HepG2 (cell line): Measurements from ENCODE around the gene NRP1. TPM values are rescaled to one million over a fixed set of nuclear protein-coding genes. Genes with fewer than 3 reads are reported as not detected.
A peak's percentile ranks its signal among the peaks of the same experiment; 100 is the strongest.

Experiments used
- CBX5 ChIP-seq: sonication (generic); formaldehyde crosslinking; IDR thresholded peaks from 2 replicates; pipeline ENCODE4 v1.4.0; 2020; ENCODE audit warnings: missing genetic modification reagents, borderline replicate concordance
- CREB1 ChIP-seq, 2 experiments: fragments of 450-650 bp in 1 of 2; IDR thresholded peaks; 2 replicates each; pipeline ENCODE4 v1.6.1; 2016 to 2017; ENCODE audit warnings: control low read depth in 1 of 2, mild to moderate bottlenecking in 1 of 2, missing compliant biosample characterization in 1 of 2, missing genetic modification characterization in 1 of 2
- FOXA3 ChIP-seq: IDR thresholded peaks from 2 replicates; pipeline ENCODE4 v1.6.1; 2016; ENCODE audit warnings: missing genetic modification reagents, missing compliant biosample characterization
- FOXP1 ChIP-seq, 2 experiments: fragments of 450-650 bp in 1 of 2; IDR thresholded peaks; 2 replicates each; pipeline ENCODE4 v1.6.1; 2017 to 2018; ENCODE audit warnings: antibody characterized with exemption in 1 of 2
- GABPB1 ChIP-seq: IDR thresholded peaks from 2 replicates; pipeline ENCODE4 v1.6.1; 2016; ENCODE audit warnings: mild to moderate bottlenecking, missing genetic modification reagents, moderate library complexity, missing compliant biosample characterization
- GLI4 ChIP-seq: sonication (generic); formaldehyde crosslinking; IDR thresholded peaks from 2 replicates; pipeline ENCODE4 v1.5.1; 2020; ENCODE audit warnings: missing genetic modification reagents, mild to moderate bottlenecking, moderate library complexity, borderline replicate concordance
- IKZF1 ChIP-seq: fragments of 450-650 bp; IDR thresholded peaks from 2 replicates; pipeline ENCODE4 v1.7.1; 2016
- JDP2 ChIP-seq: sonication (generic); formaldehyde crosslinking; IDR thresholded peaks from 2 replicates; pipeline ENCODE4 v1.8.1; 2022; ENCODE audit warnings: missing genetic modification reagents, borderline replicate concordance
- KAT7 ChIP-seq: IDR thresholded peaks from 2 replicates; pipeline ENCODE4 v1.6.1; 2018; ENCODE audit warnings: borderline replicate concordance, missing compliant biosample characterization
- KAT8 ChIP-seq: IDR thresholded peaks from 2 replicates; pipeline ENCODE4 v1.6.1; 2016; ENCODE audit warnings: missing genetic modification reagents, missing compliant biosample characterization
- KDM5B ChIP-seq: sonication (generic); formaldehyde crosslinking; IDR thresholded peaks from 2 replicates; pipeline ENCODE4 v1.4.0; 2020; ENCODE audit warnings: missing genetic modification reagents, mild to moderate bottlenecking, borderline replicate concordance
- MIER2 ChIP-seq: IDR thresholded peaks from 2 replicates; pipeline ENCODE4 v1.6.1; 2016; ENCODE audit warnings: missing biosample characterization, missing genetic modification reagents
- NFYC ChIP-seq: IDR thresholded peaks from 2 replicates; pipeline ENCODE4 v1.6.1; 2016; ENCODE audit warnings: missing genetic modification reagents, missing compliant biosample characterization
- PAX8 ChIP-seq: sonication (generic); formaldehyde crosslinking; IDR thresholded peaks from 2 replicates; pipeline ENCODE4 v1.8.0; 2022; ENCODE audit warnings: mild to moderate bottlenecking, missing genetic modification reagents, borderline replicate concordance
- SAP130 ChIP-seq: IDR thresholded peaks from 2 replicates; pipeline ENCODE4 v1.6.1; 2016; ENCODE audit warnings: low read depth
- TBP ChIP-seq: sonication (generic); formaldehyde crosslinking; IDR thresholded peaks from 2 replicates; pipeline ENCODE4 v1.5.0; 2020; ENCODE audit warnings: missing genetic modification reagents
- TEAD3 ChIP-seq: optimal IDR thresholded peaks from 2 replicates; pipeline ENCODE3; 2016; ENCODE audit warnings: borderline replicate concordance
- TRIM22 ChIP-seq: fragments of 450-650 bp; IDR thresholded peaks from 2 replicates; pipeline ENCODE4 v1.6.1; 2017
- ZBTB7B ChIP-seq: sonication (generic); formaldehyde crosslinking; IDR thresholded peaks from 2 replicates; pipeline ENCODE4 v1.4.0; 2020; ENCODE audit warnings: missing genetic modification reagents
- ZNF207 ChIP-seq: fragments of 450-650 bp; IDR thresholded peaks from 2 replicates; pipeline ENCODE4 v1.6.1; 2016; ENCODE audit warnings: antibody characterized with exemption, borderline replicate concordance
- ZNF253 ChIP-seq: sonication (generic); formaldehyde crosslinking; IDR thresholded peaks from 2 replicates; pipeline ENCODE4 v1.8.0; 2022; ENCODE audit warnings: mild to moderate bottlenecking, missing genetic modification reagents, borderline replicate concordance
- ZNF33A ChIP-seq: sonication (generic); formaldehyde crosslinking; IDR thresholded peaks from 2 replicates; pipeline ENCODE4 v1.5.1; 2020; ENCODE audit warnings: missing genetic modification reagents, mild to moderate bottlenecking, moderate library complexity, borderline replicate concordance
- ZNF33B ChIP-seq: sonication (generic); formaldehyde crosslinking; IDR thresholded peaks from 2 replicates; pipeline ENCODE4 v1.5.1; 2020; ENCODE audit warnings: mild to moderate bottlenecking, missing genetic modification reagents
- ZNF432 ChIP-seq: sonication (generic); formaldehyde crosslinking; IDR thresholded peaks from 2 replicates; pipeline ENCODE4 v1.5.0; 2020; ENCODE audit warnings: missing genetic modification reagents, mild to moderate bottlenecking, borderline replicate concordance
- ZNF468 ChIP-seq: sonication (generic); formaldehyde crosslinking; IDR thresholded peaks from 2 replicates; pipeline ENCODE4 v1.8.0; 2022; ENCODE audit warnings: mild to moderate bottlenecking, moderate library complexity, missing genetic modification reagents
- ZNF569 ChIP-seq: sonication (generic); formaldehyde crosslinking; IDR thresholded peaks from 2 replicates; pipeline ENCODE4 v1.5.0; 2020; ENCODE audit warnings: mild to moderate bottlenecking, missing genetic modification reagents, moderate library complexity, borderline replicate concordance
- ZNF616 ChIP-seq: sonication (generic); formaldehyde crosslinking; IDR thresholded peaks from 2 replicates; pipeline ENCODE4 v1.5.0; 2020; ENCODE audit warnings: low read depth, mild to moderate bottlenecking, missing genetic modification reagents
- ZSCAN20 ChIP-seq: sonication (generic); formaldehyde crosslinking; IDR thresholded peaks from 2 replicates; pipeline ENCODE4 v1.4.0; 2020; ENCODE audit warnings: missing genetic modification reagents, mild to moderate bottlenecking, borderline replicate concordance
- polyA plus RNA-seq, 8 experiments: library from polyadenylated mRNA; depleted of rRNA in 3 of 8; stranded (reverse) in 7 of 8; unstranded in 1 of 8; fragments of >200 nt; fragmentation: Illumina TruSeq in 4 of 8; extraction: Trizol in 4 of 8; gene quantifications; 2 replicates each; pipeline versions ENCODE4 v1.2.1 to v1.2.3, GENCODE V29; 2011 to 2016; ENCODE audit warnings: low read depth in 4 of 8, missing spikeins in 1 of 8, mixed read lengths in 1 of 8; ENCODE audit not compliant: insufficient read depth in 1 of 8
- total RNA-seq, 5 experiments: library from RNA; depleted of rRNA; stranded (reverse); fragments of >200 nt; fragmentation: Illumina TruSeq; extraction: Trizol; gene quantifications; 2 replicates each; pipeline ENCODE4 v1.2.3, GENCODE V29; 2016; ENCODE audit warnings: low read depth in 1 of 5

Gene NRP1
- total and polyA plus RNA-seq, 2 of the 13 experiments (the other 11 are each of a cell fraction or from before 2014, with no cell fraction given), result 5.3 to 5.8 TPM

- TF ChIP-seq TBP (CRISPR knock-in tag), result no peak
- no peak for TF ChIP-seq GLI4
- TF ChIP-seq PAX8, result no peak
- peak; percentile 36; the same call in 1 of the 2 replicates for TF ChIP-seq SAP130 (CRISPR knock-in tag)
- TF ChIP-seq FOXA3 (CRISPR knock-in tag), result peak; percentile 78
- no peak for TF ChIP-seq ZNF468 (CRISPR knock-in tag)
- no peak for TF ChIP-seq ZNF432
- TF ChIP-seq KAT8 (CRISPR knock-in tag), result no peak
- no peak for TF ChIP-seq ZSCAN20 (CRISPR knock-in tag)
- TF ChIP-seq ZNF33A, result no peak
- no peak for TF ChIP-seq KDM5B (CRISPR knock-in tag)
- no peak for TF ChIP-seq FOXP1 (IDR thresholded peaks at IDR 0.05)
- TF ChIP-seq FOXP1 (CRISPR knock-in tag; IDR thresholded peaks at IDR 0.05), result no peak
- TF ChIP-seq TEAD3 (CRISPR knock-in tag), result peak; percentile 83
- no peak for TF ChIP-seq KAT7
- TF ChIP-seq CBX5, result no peak
- no peak for TF ChIP-seq GABPB1
- TF ChIP-seq CREB1 (IDR thresholded peaks at IDR 0.05), result no peak
- peak; percentile 50 for TF ChIP-seq CREB1 (CRISPR knock-in tag; IDR thresholded peaks at IDR 0.05)
- 0 out of 2 replicates have a peak, but pooled peaks have one; percentile 3 for TF ChIP-seq ZNF33B (CRISPR knock-in tag)
- no peak for TF ChIP-seq ZNF616
- no peak for TF ChIP-seq ZNF253 (CRISPR knock-in tag)
- no peak for TF ChIP-seq NFYC (CRISPR knock-in tag)
- TF ChIP-seq TRIM22, result no peak
- no peak for TF ChIP-seq IKZF1
- TF ChIP-seq ZBTB7B (CRISPR knock-in tag), result no peak
- no peak for TF ChIP-seq MIER2 (CRISPR knock-in tag)
- TF ChIP-seq ZNF207, result no peak
- no peak for TF ChIP-seq JDP2 (CRISPR knock-in tag)
- no peak for TF ChIP-seq ZNF569
These were observed 140.6 kb downstream of the NRP1 start (continued) for GRCh38 chr10:33193701-33194521.
